ENCODE data around the gene DLGAP1. TPM values are rescaled to one million over a fixed set of nuclear protein-coding genes. Genes with fewer than 3 reads are reported as not detected.

Gene DLGAP1
- total and polyA plus RNA-seq, 2 of the 4 experiments (the other 2 are of a cell fraction) = under 0.01 to 0.09 TPM

DNA sequence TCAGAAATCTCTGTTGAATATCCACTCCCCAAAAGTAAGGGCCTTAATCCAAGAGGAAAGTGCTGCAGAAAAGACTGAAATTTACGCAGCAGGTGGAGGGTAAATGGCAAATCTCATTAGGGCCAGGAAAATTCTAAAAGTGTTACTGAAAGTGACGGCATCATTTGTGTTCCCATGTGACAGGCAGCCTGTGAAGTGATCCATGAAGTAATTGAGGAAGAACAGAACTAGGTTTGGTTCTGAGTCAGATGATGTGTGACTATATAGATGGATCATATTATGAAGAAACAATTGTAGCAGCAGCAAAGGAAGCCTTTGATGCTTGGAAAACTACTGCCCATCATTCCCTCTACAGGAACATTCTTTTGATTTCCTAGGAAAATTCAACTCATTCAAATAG, 603.9 kb downstream of the DLGAP1 start:
- dilution Hi-C loops (cut with HindIII; ENCODE audit: low sequenced_read_pairs, unreplicated experiment) (no loop called here), in situ Hi-C loops (cut with MboI; ENCODE audit: low sequenced_read_pairs) (no loop called here), intact Hi-C loops (cut with micrococcal nuclease) (loop anchor here (5.0 kb wide), 1 partner anchor 34 kb away; no protein-coding TSS in a partner anchor)
- no peaks in the 10 kb centered on the region for H3K9me3 ChIP-seq (ENCODE audit: control insufficient read depth, insufficient read depth, low read length)
- H3K9me1 ChIP-seq (ENCODE audit: insufficient read depth, low read length) = no peaks in the 10 kb centered on the region
- 86% methylated on average over 1 of the region's 2 CpGs; no CpG with 5 or more reads in 1 of the 2 experiments for WGBS, 2 experiments (ENCODE audit: extremely low coverage in 2 of 2, insufficient read length in 1 of 2)
- no peaks in the 10 kb centered on the region for H3K36me3 ChIP-seq (ENCODE audit: control insufficient read depth, insufficient read depth, low read length)
- H3K4me3 ChIP-seq (ENCODE audit: insufficient read depth, low read depth, low read length) = no peak overlapping the region
- no peak overlapping the region for H4K8ac ChIP-seq (ENCODE audit: low read depth in 2 of 2, low read length in 2 of 2)
- H4K20me1 ChIP-seq (ENCODE audit: insufficient read depth, low read length) = no peaks in the 10 kb centered on the region
- no peak overlapping the region for H2AFZ ChIP-seq (replicated peaks; ENCODE audit: low read length, poor library complexity)
- H3K18ac ChIP-seq (ENCODE audit: low read depth, low read length) = no peak overlapping the region
- ChIA-PET CTCF (no interaction called here), POLR2A (ENCODE audit: unreplicated experiment) (no interaction called here)
- DNase-seq = no peak
- no peak overlapping the region for H4K5ac ChIP-seq (ENCODE audit: low read depth, low read length)
- no peak overlapping the region for H3K56ac ChIP-seq (ENCODE audit: extremely low read depth, insufficient read depth, low read length)
- no peak overlapping the region for H3K4ac ChIP-seq (ENCODE audit: low read depth, low read length)
- H2AK9ac ChIP-seq (replicated peaks; ENCODE audit: low read depth, low read length, poor library complexity) = no peak overlapping the region
- no peak overlapping the region for H3K23ac ChIP-seq (ENCODE audit: low read depth, low read length)
- peaks cover under 1% of the 10 kb centered on the region; the same call in 1 of the 2 replicates for H3K4me1 ChIP-seq (ENCODE audit: control insufficient read depth, insufficient read depth, low read length)
- H2BK20ac ChIP-seq (ENCODE audit: low read depth, low read length) = no peak overlapping the region
- no peaks in the 10 kb centered on the region; the same call in 1 of the 2 replicates for H3K27me3 ChIP-seq (ENCODE audit: control insufficient read depth, insufficient read depth, low read length)
- no peak overlapping the region for H2BK5ac ChIP-seq (ENCODE audit: low read depth, low read length, poor library complexity, severe bottlenecking)
- no peak for ATAC-seq (ENCODE audit: low read depth)
- H3K27ac ChIP-seq (ENCODE audit: insufficient read depth, low read length) = no peak overlapping the region
- H3K79me1 ChIP-seq (ENCODE audit: low read depth in 1 of 2, low read length in 2 of 2) = no peaks in the 10 kb centered on the region
- no peak overlapping the region for H2AK5ac ChIP-seq (ENCODE audit: low read depth, low read length)
- no TSS peak for BruUV-seq (replicated peaks)
- no peak overlapping the region for H3K14ac ChIP-seq (replicated peaks; ENCODE audit: low read depth, low read length)
- H3K9ac ChIP-seq (ENCODE audit: low read depth, low read length) = no peak overlapping the region
- H2BK120ac ChIP-seq (ENCODE audit: low read depth, low read length) = no peak overlapping the region
- no peak overlapping the region for H2BK15ac ChIP-seq (ENCODE audit: low read depth, low read length)
- H4K91ac ChIP-seq (ENCODE audit: insufficient read depth, low read depth, low read length) = no peak overlapping the region
- H3K4me2 ChIP-seq (ENCODE audit: low read depth, low read length) = no peak overlapping the region
- TF ChIP-seq MAZ (IDR thresholded peaks at IDR 0.05; ENCODE audit: borderline replicate concordance, low read depth, low read length) = no peak
- TF ChIP-seq RCOR1 (IDR thresholded peaks at IDR 0.05; ENCODE audit: insufficient replicate concordance, low read length) = no peak
- TF ChIP-seq MXI1 (IDR thresholded peaks at IDR 0.05; ENCODE audit: borderline replicate concordance, low read depth, low read length) = no peak
- TF ChIP-seq, protein P1, sequence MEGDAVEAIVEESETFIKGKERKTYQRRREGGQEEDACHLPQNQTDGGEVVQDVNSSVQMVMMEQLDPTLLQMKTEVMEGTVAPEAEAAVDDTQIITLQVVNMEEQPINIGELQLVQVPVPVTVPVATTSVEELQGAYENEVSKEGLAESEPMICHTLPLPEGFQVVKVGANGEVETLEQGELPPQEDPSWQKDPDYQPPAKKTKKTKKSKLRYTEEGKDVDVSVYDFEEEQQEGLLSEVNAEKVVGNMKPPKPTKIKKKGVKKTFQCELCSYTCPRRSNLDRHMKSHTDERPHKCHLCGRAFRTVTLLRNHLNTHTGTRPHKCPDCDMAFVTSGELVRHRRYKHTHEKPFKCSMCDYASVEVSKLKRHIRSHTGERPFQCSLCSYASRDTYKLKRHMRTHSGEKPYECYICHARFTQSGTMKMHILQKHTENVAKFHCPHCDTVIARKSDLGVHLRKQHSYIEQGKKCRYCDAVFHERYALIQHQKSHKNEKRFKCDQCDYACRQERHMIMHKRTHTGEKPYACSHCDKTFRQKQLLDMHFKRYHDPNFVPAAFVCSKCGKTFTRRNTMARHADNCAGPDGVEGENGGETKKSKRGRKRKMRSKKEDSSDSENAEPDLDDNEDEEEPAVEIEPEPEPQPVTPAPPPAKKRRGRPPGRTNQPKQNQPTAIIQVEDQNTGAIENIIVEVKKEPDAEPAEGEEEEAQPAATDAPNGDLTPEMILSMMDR (conservative IDR thresholded peaks at IDR 0.05; ENCODE audit: low read depth, low read length) = no peak
- TF ChIP-seq CEBPB (IDR thresholded peaks at IDR 0.05; ENCODE audit: low read depth, low read length) = no peak
- no peak for TF ChIP-seq MAFK (IDR thresholded peaks at IDR 0.05; ENCODE audit: low read depth, low read length)
- TF ChIP-seq POLR2A (IDR thresholded peaks at IDR 0.05; ENCODE audit: low read depth, low read length) = no peak
- no peak for TF ChIP-seq RAD21 (IDR thresholded peaks at IDR 0.05; ENCODE audit: low read length)
- TF ChIP-seq, protein P2, sequence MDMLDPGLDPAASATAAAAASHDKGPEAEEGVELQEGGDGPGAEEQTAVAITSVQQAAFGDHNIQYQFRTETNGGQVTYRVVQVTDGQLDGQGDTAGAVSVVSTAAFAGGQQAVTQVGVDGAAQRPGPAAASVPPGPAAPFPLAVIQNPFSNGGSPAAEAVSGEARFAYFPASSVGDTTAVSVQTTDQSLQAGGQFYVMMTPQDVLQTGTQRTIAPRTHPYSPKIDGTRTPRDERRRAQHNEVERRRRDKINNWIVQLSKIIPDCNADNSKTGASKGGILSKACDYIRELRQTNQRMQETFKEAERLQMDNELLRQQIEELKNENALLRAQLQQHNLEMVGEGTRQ (IDR thresholded peaks at IDR 0.05; ENCODE audit: low read depth, low read length) = no peak
- TF ChIP-seq FOS (IDR thresholded peaks at IDR 0.05; ENCODE audit: low read depth, low read length) = no peak
- TF ChIP-seq, protein P3, sequence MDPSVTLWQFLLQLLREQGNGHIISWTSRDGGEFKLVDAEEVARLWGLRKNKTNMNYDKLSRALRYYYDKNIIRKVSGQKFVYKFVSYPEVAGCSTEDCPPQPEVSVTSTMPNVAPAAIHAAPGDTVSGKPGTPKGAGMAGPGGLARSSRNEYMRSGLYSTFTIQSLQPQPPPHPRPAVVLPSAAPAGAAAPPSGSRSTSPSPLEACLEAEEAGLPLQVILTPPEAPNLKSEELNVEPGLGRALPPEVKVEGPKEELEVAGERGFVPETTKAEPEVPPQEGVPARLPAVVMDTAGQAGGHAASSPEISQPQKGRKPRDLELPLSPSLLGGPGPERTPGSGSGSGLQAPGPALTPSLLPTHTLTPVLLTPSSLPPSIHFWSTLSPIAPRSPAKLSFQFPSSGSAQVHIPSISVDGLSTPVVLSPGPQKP (IDR thresholded peaks at IDR 0.05; ENCODE audit: borderline replicate concordance, low read depth, low read length) = no peak
- no peak for TF ChIP-seq BHLHE40 (IDR thresholded peaks at IDR 0.05; ENCODE audit: low read depth, low read length)
- no peak for TF ChIP-seq RFX5 (IDR thresholded peaks at IDR 0.05; ENCODE audit: low read depth, low read length)
- TF ChIP-seq CHD1 (IDR thresholded peaks at IDR 0.05; ENCODE audit: low read depth, low read length) = no peak
- TF ChIP-seq SMC3 (IDR thresholded peaks at IDR 0.05; ENCODE audit: low read depth, low read length) = no peak
- no peak for TF ChIP-seq NFE2L2 (IDR thresholded peaks at IDR 0.05; ENCODE audit: low read depth, low read length)
